KMS-11 (cell line): ENCODE measurements around the gene PMM2.
"Not testable (repeated sequence)": the region's sequence is repeated elsewhere in the genome, so short reads cannot be mapped to it uniquely, and the experiment has no call there.

Experiments used
- H2AFZ ChIP-seq: fragments of 200-600 bp; sonication (generic); 2 replicates; pipeline ENCODE4 v1.6.1; 2016; ENCODE audit warnings: antibody characterized with exemption, mixed run types, low read depth
- H3K27ac ChIP-seq: fragments of 200-600 bp; sonication (generic); 2 replicates; pipeline ENCODE4 v1.6.1; 2016; ENCODE audit warnings: mild to moderate bottlenecking, mixed run types
- H3K27me3 ChIP-seq: fragments of 200-600 bp; sonication (generic); 2 replicates; pipeline ENCODE4 v1.6.1; 2017; ENCODE audit warnings: mild to moderate bottlenecking, low read depth, mixed run types, moderate library complexity; ENCODE audit not compliant: insufficient read depth
- H3K36me3 ChIP-seq: fragments of 200-600 bp; sonication (generic); 2 replicates; pipeline ENCODE4 v1.6.1; 2017; ENCODE audit warnings: mild to moderate bottlenecking, mixed run types; ENCODE audit not compliant: insufficient read depth
- H3K4me1 ChIP-seq: fragments of 200-600 bp; sonication (generic); 2 replicates; pipeline ENCODE4 v1.6.1; 2016; ENCODE audit warnings: mild to moderate bottlenecking, low read depth, mixed run types; ENCODE audit not compliant: poor library complexity, severe bottlenecking
- H3K4me2 ChIP-seq: fragments of 200-600 bp; sonication (generic); 2 replicates; pipeline ENCODE4 v1.7.0; 2016; ENCODE audit warnings: mild to moderate bottlenecking, mixed run types
- H3K4me3 ChIP-seq: fragments of 200-600 bp; sonication (generic); IDR thresholded peaks from 2 replicates; pipeline ENCODE4 v1.6.1; 2017; ENCODE audit warnings: low read depth, low read length, mixed read lengths; ENCODE audit not compliant: insufficient read depth
- H3K79me2 ChIP-seq: fragments of 200-600 bp; sonication (generic); 2 replicates; pipeline ENCODE4 v1.6.1; 2016; ENCODE audit warnings: low read depth, mixed run types; ENCODE audit not compliant: insufficient read depth
- H3K9ac ChIP-seq: fragments of 200-600 bp; sonication (generic); 2 replicates; pipeline ENCODE4 v1.6.1; 2016; ENCODE audit warnings: mild to moderate bottlenecking, mixed run types
- H4K20me1 ChIP-seq: fragments of 200-600 bp; sonication (generic); 2 replicates; pipeline ENCODE4 v1.6.1; 2016; ENCODE audit warnings: mild to moderate bottlenecking, mixed run types; ENCODE audit not compliant: insufficient read depth
- CTCF ChIP-seq: fragments of 200-600 bp; sonication (generic); conservative IDR thresholded peaks from 2 replicates; pipeline ENCODE4 v1.6.1; 2017; ENCODE audit warnings: low read depth, mild to moderate bottlenecking, antibody characterized with exemption, low read length, moderate library complexity, mixed read lengths

The PMM2 gene

DNA sequence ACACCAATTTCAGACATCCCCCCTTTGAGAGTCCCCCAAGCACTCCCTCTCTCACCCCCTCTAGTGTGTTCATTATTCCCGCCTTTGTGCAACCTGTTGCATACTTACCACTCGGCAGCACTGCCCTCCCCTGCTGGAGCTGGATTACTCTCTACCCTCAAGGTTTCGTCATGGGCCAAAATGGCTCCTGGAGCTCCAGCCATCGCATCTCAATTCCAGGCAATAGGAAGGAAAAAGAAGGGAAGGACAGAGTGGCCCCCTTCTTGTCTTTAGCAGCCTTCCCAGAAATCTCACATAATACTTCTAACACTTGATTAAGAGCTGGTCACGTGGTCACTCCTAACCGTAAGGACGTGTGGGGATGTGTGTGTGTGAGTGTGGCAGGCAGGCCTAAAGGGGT, 20.4 kb upstream of the PMM2 start:
- no peak overlapping the region for H3K4me2 ChIP-seq
- H2AFZ ChIP-seq: no peak overlapping the region
- no peak overlapping the region for H3K4me3 ChIP-seq
- H3K4me1 ChIP-seq: no peaks in the 10 kb centered on the region
- H3K27me3 ChIP-seq: no peaks in the 10 kb centered on the region
- no peaks in the 10 kb centered on the region for H3K36me3 ChIP-seq
- H3K79me2 ChIP-seq: no peaks in the 10 kb centered on the region
- no peak overlapping the region for H3K27ac ChIP-seq
- H4K20me1 ChIP-seq: no peaks in the 10 kb centered on the region
- no peak for TF ChIP-seq CTCF
- no peak overlapping the region for H3K9ac ChIP-seq

DNA sequence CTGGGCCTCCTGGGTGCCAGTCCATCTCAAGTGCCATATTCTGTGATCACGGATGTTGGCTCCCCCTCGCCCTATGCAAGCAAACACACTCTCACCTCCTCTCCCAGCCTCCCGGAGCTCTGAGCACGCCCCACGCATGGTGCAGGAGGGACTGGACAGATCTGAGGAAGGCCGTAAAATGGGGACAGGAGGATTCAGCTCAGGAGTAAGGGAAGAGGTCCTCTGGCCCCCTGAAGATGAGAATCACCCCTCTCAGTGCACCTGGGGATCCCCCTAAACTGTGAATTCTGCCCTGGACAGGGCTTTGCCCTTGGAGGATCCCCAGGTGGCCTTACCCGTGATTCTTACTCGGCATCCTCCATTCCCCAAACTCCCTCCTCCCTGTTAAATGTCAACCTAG, 15.8 kb upstream of the PMM2 start:
- Histone ChIP-seq H3K9ac (no peak overlapping the region), H3K36me3 (no peaks in the 10 kb centered on the region), H4K20me1 (no peaks in the 10 kb centered on the region), H3K4me2 (no peak overlapping the region), H3K79me2 (no peaks in the 10 kb centered on the region), H3K4me3 (no peak overlapping the region), H3K27me3 (no peaks in the 10 kb centered on the region), H3K27ac (no peak overlapping the region), H2AFZ (no peak overlapping the region), H3K4me1 (no peaks in the 10 kb centered on the region)
- TF ChIP-seq CTCF: no peak

DNA sequence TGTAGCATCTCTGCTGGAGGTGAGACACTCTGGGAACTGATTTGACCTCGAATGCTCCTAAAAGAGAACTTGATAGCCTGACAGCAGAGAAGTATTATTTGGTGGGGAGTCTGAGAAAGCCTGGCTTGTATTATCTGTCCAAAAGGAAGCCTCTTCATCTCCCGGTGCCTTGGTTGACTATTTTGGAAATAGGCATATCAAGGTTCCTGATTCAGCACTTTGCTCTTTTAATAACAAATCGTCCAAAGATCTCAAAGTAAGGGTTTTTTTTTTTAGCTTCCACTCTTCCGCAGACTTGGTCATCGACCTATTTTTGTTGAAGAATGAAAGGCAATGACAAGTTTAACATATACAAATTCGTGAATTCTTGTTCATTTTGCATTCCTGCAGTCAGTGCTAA, 15.0 kb upstream of the PMM2 start:
- no peaks in the 10 kb centered on the region for H3K36me3 ChIP-seq
- no peak overlapping the region for H3K4me3 ChIP-seq
- no peak overlapping the region for H3K9ac ChIP-seq
- no peak overlapping the region for H2AFZ ChIP-seq
- H3K27ac ChIP-seq: no peak overlapping the region
- H3K4me1 ChIP-seq: no peaks in the 10 kb centered on the region
- H3K4me2 ChIP-seq: no peak overlapping the region
- no peaks in the 10 kb centered on the region for H3K27me3 ChIP-seq
- H3K79me2 ChIP-seq: no peaks in the 10 kb centered on the region
- no peaks in the 10 kb centered on the region for H4K20me1 ChIP-seq
- no peak for TF ChIP-seq CTCF

GRCh38 chr16:8785408-8785807, 12.2 kb upstream of the PMM2 start:
- Histone ChIP-seq H4K20me1 (no peaks in the 10 kb centered on the region), H3K36me3 (no peaks in the 10 kb centered on the region), H3K27ac (no peak overlapping the region), H3K9ac (no peak overlapping the region), H3K4me2 (no peak overlapping the region), H3K4me1 (no peaks in the 10 kb centered on the region), H3K4me3 (no peak overlapping the region), H2AFZ (no peak overlapping the region), H3K27me3 (no peaks in the 10 kb centered on the region), H3K79me2 (no peaks in the 10 kb centered on the region)
- no peak for TF ChIP-seq CTCF

DNA sequence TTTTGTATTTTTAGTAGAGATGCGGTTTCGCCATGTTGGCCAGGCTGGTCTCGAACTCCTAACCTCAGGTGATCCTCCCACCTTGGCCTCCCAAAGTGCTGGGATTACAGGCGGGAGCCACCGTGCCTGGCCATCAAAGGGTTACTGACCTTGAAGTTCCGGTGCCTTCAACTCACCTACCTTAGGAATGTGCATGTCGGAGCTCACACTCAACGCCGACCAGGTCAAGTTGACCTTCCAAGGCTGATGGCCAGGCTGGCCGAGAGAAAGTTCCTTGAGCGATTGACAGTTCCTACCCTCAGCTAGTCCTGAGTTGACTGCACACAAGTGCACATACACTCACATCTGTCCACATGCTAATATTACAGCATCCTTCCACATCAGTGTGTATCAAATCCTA, 11.3 kb upstream of the PMM2 start:
- H3K36me3 ChIP-seq, H4K20me1 ChIP-seq, H3K27ac ChIP-seq, H3K9ac ChIP-seq, H3K79me2 ChIP-seq, H3K4me1 ChIP-seq, H3K4me3 ChIP-seq, H2AFZ ChIP-seq, H3K27me3 ChIP-seq, H3K4me2 ChIP-seq: not testable (repeated sequence)
